Central memory CD4-positive, alpha-beta T cell (primary cell): ENCODE data around the gene SLC2A9.

Experiments
- DNase-seq: peaks from one replicate; pipeline ENCODE4 v3.0.0; 2022

The SLC2A9 gene

GRCh38 chr4:9952415-9952950 is 68.8 kb downstream of the SLC2A9 start:
- DNase-seq = no peak

DNA sequence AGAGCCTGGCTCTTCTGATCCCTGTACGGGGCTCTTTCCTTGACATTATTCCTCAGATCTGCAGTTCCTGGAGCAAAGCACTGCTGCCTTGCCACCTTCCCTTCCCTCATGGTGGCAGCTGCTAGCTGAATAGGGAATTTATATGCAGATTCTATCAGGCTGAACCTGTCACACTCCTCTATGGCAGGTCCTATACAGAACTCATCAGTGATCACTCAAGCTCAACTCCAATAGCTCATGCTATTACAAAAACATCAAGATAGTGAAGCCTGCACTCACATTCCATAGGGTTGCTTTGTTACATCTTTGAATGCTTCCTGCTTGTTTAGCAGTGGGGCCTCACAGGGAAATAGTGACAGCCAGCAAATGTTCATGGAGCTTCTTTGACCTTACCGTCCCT is 71.7 kb downstream of the SLC2A9 start:
- DNase-seq = no peak

GRCh38 chr4:9947168-9948062 is 73.9 kb downstream of the SLC2A9 start:
- no peak for DNase-seq

- DNase-seq = no peak
Observed at GRCh38 chr4:9946170-9946569, 75.1 kb downstream of the SLC2A9 start.

- no peak for DNase-seq
Observed at GRCh38 chr4:9944431-9945425, 76.6 kb downstream of the SLC2A9 start.

DNA sequence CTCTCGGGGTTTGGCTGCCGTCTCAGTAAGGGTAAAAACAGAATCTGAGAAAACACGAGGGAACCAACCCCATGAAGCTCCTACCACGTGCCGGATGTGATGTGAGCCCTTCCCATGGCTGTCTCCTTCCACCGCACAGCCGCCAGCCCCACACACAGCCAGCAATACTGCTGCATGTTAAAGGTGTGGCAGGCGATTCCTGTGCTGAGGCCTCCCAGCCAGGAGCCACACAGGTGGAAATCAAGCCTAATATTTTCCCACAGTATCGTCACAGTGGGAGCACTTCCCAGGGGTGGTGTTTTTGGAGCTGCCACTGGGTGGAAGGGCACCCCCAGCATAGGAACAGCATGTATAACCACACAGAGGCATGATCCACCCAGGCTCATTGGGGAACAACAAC is 77.5 kb downstream of the SLC2A9 start:
- no peak for DNase-seq

DNA sequence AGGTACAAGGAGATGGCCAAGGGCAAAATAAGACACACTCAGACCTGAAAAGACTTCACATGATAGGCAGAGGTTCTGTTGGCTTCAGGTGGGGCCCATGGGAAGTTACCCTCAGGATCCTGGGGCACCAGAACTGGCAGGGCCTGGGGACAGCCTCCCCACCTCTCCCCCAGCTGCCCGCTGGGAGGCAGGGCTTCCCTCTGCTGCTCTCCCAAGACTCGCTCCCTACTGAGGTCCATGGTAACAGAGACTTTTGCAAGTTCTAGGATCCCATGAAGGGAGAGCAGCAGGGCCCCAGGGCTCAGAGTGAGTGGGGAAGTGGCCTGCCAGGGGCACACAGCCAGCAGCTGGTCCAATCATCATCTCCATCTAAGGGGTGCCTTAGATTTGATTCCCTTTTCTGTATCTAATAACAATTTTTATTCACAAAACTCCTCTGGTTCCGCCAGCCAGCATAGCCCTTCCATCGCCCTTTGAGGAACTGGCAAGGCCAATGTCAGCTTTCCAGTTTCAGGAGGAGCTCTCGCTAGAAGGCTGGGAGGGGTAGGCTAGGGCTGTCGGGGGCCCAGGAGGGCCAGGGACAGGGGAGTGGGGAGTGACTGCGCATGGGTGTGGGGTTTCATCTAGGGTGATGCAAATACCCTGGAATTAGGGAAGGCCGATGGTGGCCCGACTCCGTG is 78.2 kb downstream of the SLC2A9 start:
- no peak for DNase-seq

DNA sequence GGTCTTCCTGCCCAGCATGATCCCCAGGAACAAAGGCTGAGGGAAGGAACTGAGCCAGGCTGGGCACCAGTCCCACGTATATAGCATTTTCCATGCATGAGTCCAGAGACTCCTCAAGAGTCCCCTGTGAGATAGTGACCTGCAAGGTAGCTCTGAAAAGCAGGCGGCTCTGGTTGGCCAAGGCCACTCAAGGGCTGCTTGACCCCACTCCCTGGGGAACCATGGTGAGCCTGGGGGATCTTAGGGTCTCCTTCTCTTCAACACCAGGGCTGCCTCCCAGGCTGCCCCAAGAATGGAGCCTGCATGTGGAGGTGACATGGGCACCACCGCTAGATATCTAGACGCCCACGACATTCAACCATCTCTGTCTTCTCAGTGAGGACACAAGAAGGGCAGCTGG is 79.2 kb downstream of the SLC2A9 start:
- DNase-seq = no peak

DNA sequence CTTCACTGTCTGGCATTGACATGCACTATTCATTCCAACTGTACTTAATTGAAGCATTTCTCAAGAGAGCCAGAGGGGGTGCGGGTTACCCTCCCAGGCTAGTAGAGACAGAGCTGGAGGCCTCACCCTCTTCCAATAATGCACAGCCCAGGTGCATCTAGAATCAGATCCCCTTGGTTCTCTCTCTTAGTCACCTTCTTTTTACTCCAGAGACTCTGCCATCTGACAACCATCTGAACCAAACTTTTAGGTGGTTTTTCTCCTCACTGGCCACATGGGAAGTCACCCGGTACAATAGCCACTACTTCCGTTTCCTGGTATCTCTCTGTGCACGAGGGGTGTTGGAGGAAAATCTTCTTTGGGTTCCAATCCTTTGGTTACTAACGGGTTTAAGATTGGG is 81.3 kb downstream of the SLC2A9 start:
- no peak for DNase-seq

DNA sequence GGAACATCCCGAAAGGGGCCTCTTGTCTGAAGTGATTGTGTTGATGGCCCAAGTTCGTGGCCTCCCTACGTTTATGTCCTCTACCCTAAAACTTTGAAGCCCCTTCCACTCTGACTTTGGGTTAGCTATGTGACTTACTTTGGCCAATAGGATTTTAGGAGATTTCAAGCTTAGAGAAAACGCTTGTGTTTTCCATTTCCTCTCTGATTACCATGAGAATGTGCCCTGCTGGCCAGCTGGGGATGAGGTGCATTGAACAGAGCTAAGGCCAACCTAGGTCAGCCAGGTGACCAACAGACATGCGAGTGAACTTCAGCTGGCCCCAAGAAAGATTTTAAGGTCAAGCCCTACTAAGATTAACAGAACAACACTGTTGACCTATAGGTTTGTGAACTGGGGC is 82.4 kb downstream of the SLC2A9 start:
- no peak for DNase-seq

DNA sequence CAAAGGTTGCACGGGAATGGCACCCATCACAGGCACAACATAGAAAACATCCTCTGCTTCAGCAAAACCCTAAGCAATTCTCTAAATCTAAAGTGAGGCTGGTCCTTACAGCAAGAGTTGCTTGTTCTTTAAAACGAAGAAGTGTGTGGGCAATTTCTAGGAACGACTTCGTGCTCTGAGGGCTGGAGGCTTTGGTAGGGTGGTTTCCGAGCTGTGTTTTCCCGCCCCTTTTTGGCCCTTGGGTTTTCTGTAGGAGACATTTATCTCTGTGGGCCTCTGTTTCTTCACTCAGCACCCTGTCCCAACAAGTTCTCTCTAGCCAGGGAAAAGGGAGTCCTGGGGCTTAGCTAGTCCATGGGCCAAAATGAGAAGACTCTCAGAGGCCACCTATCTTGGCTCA is 84.2 kb downstream of the SLC2A9 start:
- DNase-seq = no peak

- no peak for DNase-seq
Observed at GRCh38 chr4:9936129-9936644, 85.1 kb downstream of the SLC2A9 start.

DNA sequence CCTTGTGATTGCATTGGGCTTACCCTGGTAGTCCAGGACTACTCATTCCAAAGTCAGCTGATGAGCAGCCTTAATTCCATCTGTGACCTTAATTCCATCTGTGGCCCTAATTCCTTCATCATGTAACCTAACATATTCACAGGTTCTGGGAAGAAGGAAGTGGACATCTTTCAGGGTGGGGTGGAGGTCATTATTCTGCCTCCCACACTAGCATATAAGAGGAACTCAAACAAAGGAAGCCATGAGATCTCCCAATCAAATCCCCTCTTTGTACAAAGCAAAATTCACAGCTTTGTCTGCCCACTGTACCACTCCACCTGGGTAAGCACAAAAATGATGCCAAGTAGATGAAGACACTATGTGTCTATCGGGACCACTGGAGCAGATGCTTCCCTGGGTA is 87.3 kb downstream of the SLC2A9 start:
- DNase-seq = no peak

DNA sequence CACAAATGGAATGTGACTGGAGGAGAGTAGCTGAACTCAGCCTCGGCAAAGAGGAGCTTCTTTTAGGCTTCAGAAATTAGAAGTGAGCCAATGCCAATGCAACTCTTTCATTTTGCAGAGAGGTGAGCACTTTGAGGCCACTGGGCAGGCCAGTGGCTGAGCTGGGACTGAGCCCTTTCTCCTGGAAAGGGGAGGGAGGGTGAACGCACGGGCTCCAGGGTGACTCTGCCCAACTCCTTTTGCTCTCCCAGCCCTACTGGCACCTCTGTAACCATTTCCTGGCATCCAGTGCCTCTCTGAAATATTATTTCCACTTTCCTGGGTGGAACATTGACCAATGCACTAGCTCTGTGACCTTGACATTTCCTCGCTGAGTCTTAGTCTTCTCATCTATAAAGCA is 88.1 kb downstream of the SLC2A9 start:
- no peak for DNase-seq

DNA sequence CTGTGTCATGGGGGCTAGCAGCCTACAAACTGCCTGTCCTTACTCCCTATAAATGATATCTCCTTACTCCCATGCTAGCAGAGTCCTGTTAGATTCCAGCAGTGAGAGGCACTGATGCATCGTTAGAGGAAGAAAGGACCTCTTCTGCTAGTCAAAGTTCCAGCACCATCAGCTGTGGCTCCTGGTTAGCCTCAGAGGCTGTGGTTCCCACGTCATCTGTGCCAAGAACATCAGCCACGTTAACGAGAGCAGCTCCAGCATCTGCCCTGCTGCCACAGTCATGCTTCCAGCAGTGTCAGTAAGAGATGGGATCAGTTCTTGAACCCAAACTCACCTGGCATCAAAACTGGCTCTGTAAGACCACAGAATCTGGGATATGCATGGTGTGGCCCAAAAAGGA is 88.5 kb downstream of the SLC2A9 start:
- no peak for DNase-seq

DNA sequence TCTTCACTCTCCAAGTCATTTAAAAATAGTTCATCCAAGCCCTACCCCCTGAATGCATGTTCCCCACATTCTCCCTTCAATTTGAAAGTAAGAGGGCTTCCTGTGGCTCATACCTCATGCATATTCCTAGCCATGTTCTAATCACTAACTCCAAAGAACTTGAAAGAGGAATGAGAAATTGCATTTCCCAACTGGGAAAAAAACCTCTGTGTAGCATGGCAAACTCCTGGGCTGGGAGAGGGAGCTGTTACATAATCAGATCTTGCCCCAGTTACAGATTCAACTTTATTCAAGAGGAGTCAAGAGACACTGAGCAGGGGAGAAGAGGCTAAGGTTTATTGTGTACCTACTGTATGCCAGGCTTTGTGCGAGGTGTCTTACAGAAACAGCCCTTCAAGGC is 90.2 kb downstream of the SLC2A9 start:
- no peak for DNase-seq

DNA sequence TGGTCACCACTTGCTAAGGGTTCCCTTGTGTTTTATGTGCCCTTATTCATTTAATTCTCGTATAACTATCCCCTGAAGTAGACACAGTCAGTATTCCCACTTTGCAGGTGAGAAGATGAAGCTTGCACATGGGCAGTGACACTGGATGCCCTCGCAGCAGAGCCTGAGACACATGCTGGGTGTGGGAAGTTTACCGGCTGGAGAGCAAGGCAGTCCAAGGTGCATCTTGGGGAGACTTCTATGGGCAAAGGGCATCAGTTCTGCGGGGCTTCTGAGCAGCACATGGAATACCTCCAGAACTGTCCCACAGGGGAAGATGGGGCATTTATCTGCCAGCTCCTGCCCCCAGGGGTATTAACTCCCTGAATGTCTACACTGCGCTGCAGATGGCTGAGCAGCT is 92.2 kb downstream of the SLC2A9 start:
- no peak for DNase-seq

DNA sequence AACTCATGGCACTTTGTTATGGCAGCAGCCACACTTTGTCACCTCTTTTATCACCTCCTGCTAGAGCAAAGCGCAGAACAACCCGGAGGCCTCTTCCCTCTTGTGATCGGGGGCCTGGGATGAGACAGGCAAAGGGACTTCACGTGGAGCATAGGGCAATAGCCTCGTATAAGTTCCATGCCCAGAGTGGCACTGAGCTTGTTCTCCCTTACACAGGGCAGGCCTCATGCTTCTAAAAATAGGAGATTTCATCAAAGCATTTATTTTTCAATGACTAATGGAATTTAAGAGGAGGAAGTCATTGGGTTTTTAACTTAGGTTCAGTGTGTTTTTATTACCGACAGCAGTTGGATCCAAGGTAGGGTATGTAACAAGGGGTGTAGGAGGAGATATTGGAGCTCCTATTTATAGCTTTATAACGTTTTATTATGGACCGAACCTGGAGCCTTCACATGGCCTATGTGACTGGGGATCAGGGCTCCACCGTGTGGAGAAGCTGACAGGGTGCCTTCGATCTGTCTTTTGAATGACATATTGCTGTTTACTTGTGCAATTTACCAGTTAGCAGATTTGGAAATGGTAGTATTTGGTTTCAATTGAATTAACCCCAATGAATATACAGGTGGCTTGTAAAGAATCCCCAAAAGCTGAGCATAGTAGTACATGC is 93.8 kb downstream of the SLC2A9 start:
- no peak for DNase-seq

- no peak for DNase-seq
Observed at GRCh38 chr4:9926586-9926985, 94.7 kb downstream of the SLC2A9 start.

- no peak for DNase-seq
Observed at GRCh38 chr4:9925750-9926439, 95.4 kb downstream of the SLC2A9 start.

DNA sequence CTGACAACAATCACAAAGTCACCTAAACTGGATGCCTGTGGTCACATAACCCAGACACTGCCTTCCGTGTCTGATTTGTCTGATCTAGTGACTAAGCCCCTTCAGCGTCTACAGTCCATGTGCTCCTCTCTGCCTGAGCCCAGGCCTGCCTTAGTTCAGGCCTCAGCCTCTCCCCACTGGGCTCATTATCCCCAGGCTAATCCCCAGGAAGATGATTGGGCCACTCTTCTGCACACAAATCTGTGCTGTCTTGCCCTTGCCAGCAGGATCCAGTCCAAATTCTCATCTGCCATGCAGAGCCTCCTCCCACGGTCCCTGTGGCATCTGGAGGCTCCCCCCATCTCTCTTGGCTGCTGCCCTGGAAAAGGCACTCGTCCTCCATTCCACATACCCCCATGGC is 96.5 kb downstream of the SLC2A9 start:
- DNase-seq = no peak
